Nephron progenitor cell (in vitro differentiated cells): ENCODE results near the gene SORCS2.

Experiments
- DNase-seq: peaks from one replicate; pipeline ENCODE4 v3.0.0; 2021
- H3K27ac Mint-ChIP-seq: 2 replicates; pipeline ENCODE4 v1.8.0; 2021; ENCODE audit warnings: mild to moderate bottlenecking, moderate library complexity, mixed read lengths
- H3K27me3 Mint-ChIP-seq: 2 replicates; pipeline ENCODE4 v1.8.0; 2021; ENCODE audit warnings: mild to moderate bottlenecking, low read depth, mixed read lengths; ENCODE audit not compliant: poor library complexity
- H3K36me3 Mint-ChIP-seq: 2 replicates; pipeline ENCODE4 v1.8.0; 2021; ENCODE audit warnings: low read depth, mixed read lengths
- H3K4me1 Mint-ChIP-seq: 2 replicates; pipeline ENCODE4 v1.8.0; 2021; ENCODE audit warnings: mixed read lengths
- H3K4me3 Mint-ChIP-seq: 2 replicates; pipeline ENCODE4 v1.8.0; 2021; ENCODE audit warnings: mild to moderate bottlenecking, moderate library complexity, mixed read lengths
- H3K9me3 Mint-ChIP-seq: 2 replicates; pipeline ENCODE4 v1.8.0; 2021; ENCODE audit warnings: mild to moderate bottlenecking, moderate library complexity, mixed read lengths
- TF ChIP-seq, protein P1 (sequence below): fragments of 200-600 bp; sonication (generic); IDR thresholded peaks from 2 replicates; pipeline ENCODE4 v1.5.0; 2021; ENCODE audit warnings: antibody characterized with exemption

The SORCS2 gene

DNA sequence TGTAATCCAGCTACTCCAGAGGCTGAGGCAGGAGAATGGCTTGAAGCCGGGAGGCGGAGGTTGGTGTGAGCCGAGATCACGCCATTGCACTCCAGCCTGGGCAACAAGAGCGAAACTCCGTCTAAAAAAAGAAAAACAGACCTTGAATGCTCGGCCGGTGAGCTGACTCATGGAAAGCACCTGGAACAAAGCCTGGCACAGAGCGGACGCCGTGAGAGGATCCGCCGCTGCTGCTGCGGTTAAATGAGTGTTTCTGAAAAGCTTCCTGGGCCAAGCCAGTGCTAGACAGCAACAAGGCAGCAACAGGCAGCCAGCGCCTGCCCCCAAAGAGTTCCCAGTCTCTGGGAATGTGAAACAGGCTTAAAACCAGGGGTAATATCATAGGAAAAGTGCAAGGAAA lies 560.9 kb downstream of the SORCS2 start:
- H3K27ac Mint-ChIP-seq = peak overlapping the region; percentile 78
- peaks cover 14% of the 10 kb centered on the region for H3K36me3 Mint-ChIP-seq
- TF ChIP-seq, protein P1, sequence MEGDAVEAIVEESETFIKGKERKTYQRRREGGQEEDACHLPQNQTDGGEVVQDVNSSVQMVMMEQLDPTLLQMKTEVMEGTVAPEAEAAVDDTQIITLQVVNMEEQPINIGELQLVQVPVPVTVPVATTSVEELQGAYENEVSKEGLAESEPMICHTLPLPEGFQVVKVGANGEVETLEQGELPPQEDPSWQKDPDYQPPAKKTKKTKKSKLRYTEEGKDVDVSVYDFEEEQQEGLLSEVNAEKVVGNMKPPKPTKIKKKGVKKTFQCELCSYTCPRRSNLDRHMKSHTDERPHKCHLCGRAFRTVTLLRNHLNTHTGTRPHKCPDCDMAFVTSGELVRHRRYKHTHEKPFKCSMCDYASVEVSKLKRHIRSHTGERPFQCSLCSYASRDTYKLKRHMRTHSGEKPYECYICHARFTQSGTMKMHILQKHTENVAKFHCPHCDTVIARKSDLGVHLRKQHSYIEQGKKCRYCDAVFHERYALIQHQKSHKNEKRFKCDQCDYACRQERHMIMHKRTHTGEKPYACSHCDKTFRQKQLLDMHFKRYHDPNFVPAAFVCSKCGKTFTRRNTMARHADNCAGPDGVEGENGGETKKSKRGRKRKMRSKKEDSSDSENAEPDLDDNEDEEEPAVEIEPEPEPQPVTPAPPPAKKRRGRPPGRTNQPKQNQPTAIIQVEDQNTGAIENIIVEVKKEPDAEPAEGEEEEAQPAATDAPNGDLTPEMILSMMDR = no peak
- peaks cover 85% of the 10 kb centered on the region for H3K4me1 Mint-ChIP-seq
- DNase-seq = no peak
- peaks cover 14% of the 10 kb centered on the region for H3K9me3 Mint-ChIP-seq
- no peaks in the 10 kb centered on the region for H3K27me3 Mint-ChIP-seq
- H3K4me3 Mint-ChIP-seq = no peak overlapping the region

DNA sequence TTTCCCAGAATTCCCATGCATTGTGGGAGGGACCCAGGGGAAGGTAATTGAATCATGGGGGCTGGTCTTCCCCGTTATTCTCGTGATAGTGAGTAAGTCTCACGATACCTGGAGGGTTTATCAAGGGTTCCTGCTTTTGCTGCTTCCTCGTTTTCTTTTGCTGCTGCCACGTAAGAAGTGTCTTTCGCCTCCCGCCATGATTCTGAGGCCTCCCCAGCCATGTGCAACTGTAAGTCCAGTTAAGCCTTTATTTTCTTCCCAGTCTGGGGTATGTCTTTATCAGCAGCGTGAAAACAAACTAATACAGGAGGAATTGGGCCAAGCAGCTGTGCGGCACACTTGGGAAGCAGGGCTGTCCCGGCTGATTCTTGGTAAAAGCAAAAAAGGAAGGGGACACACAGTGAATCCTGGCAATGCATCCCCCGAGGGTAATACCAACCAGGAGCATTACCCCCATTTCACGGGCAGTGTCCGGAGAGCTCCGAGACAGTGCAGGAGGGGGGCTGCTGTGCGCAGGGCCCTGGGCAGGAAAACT lies 561.7 kb downstream of the SORCS2 start:
- Mint-ChIP-seq H3K4me1 (peaks cover 85% of the 10 kb centered on the region), H3K27ac (peak overlapping the region; percentile 78), H3K4me3 (no peak overlapping the region), H3K27me3 (no peaks in the 10 kb centered on the region), H3K36me3 (peaks cover 7% of the 10 kb centered on the region), H3K9me3 (peaks cover 7% of the 10 kb centered on the region)
- DNase-seq = no peak
- TF ChIP-seq, protein P1 = no peak

DNA sequence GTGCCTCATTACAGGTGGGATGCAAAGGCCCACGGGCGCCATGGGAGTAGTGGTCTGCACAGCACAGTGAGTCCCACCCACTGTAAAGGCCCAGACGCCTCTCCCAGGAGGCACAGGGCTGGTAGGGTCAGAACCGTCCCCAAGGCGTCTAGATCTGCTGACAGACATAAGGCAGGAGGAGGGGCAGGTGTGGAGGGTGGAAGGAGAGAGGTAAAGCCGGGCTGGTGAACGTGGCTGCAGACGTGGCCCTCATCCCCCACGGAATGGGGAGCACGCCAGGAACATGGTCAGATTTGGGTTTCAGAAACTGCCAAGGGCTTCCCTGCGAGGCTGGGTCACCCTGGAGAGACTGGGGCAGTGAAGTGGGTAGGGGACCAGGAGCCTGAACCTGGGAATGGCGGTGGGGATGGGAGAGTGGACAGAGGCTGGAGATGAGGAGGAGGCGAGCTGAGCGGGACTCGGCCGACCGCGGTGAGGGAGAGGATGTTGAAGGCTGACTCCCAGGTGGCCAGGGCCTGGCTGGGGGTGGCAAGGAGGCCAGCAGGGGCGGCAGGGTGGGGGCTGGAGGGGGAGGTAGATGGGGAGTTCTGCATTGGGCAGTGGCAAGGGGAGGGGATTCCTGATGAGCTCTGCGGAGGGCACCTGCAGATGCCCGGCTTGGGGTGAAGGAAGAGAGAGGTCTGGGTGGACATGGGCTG lies 562.4 kb downstream of the SORCS2 start:
- Mint-ChIP-seq H3K4me3 (no peak overlapping the region), H3K27ac (peak overlapping the region; percentile 60), H3K27me3 (no peaks in the 10 kb centered on the region), H3K9me3 (peaks cover 5% of the 10 kb centered on the region), H3K4me1 (peaks cover 85% of the 10 kb centered on the region), H3K36me3 (peaks cover 6% of the 10 kb centered on the region)
- TF ChIP-seq, protein P1 = no peak
- DNase-seq = no peak

DNA sequence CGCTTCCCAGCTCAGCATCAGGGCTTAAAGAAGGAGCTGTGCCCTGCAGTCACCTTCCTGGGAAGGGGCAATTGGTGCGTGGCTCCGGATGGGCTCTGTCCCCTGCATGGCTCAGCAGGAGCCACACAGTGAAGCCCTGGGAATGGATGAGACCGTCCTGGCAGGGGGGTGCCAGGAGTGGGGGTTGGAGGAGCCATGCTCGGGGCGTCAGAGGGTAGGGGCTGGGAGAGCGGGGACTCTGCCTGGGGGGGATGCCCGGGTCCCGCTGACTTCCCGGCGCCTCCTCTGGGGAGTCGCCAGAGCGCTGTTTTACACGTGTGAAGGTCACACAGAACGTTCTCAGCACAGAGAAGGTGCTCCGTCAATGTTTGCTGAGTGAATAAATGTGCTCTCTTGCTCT lies 563.2 kb downstream of the SORCS2 start:
- no peak for DNase-seq

DNA sequence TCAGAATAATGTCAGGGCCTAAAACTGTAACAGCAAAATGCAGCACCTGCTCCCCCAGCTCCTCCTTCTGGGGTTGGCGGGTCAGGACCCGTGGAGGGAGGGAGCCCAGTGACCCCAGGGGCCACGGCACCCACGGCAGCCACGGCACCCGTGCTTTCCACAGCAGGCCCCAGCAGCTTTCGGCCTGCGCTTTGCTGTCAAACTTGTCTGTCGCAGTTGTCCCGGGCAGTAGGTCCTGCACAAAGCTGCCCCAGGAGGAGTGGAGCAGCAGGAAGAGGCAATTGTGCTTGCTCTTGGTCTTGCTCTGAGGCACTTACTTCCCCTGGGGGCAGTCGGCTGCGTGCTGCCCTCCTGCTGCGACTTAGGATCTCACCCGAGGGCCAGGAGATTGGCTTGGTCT lies 563.7 kb downstream of the SORCS2 start:
- Mint-ChIP-seq H3K27me3 (no peaks in the 10 kb centered on the region), H3K4me3 (no peak overlapping the region), H3K36me3 (no peaks in the 10 kb centered on the region), H3K27ac (peak overlapping the region; percentile 66), H3K9me3 (peaks cover 5% of the 10 kb centered on the region), H3K4me1 (peaks cover 83% of the 10 kb centered on the region)
- no peak for DNase-seq
- TF ChIP-seq, protein P1 = no peak

More for the DNA sequence above, 563.2 kb downstream of the SORCS2 start:
- peak overlapping the region; percentile 51 for H3K27ac Mint-ChIP-seq
- no peaks in the 10 kb centered on the region for H3K27me3 Mint-ChIP-seq
- H3K4me1 Mint-ChIP-seq = peaks cover 83% of the 10 kb centered on the region
- peaks cover 5% of the 10 kb centered on the region for H3K9me3 Mint-ChIP-seq
- H3K36me3 Mint-ChIP-seq = peaks cover 5% of the 10 kb centered on the region
- TF ChIP-seq, protein P1 = no peak
- H3K4me3 Mint-ChIP-seq = no peak overlapping the region
